B cell (primary cell): ENCODE measurements around the gene NR4A2.

Experiments used
- EZH2 ChIP-seq: IDR thresholded peaks from 2 replicates; pipeline ENCODE4 v1.6.1; 2012; ENCODE audit warnings: borderline replicate concordance, low read depth, mild to moderate bottlenecking, moderate library complexity, low read length; ENCODE audit not compliant: insufficient read depth, poor library complexity, severe bottlenecking
- TF ChIP-seq, protein P1 (sequence below): fragments of 200-600 bp; IDR thresholded peaks from one replicate; pipeline ENCODE4 v1.8.0; 2022; ENCODE audit warnings: antibody characterized with exemption, mild to moderate bottlenecking

DNA sequence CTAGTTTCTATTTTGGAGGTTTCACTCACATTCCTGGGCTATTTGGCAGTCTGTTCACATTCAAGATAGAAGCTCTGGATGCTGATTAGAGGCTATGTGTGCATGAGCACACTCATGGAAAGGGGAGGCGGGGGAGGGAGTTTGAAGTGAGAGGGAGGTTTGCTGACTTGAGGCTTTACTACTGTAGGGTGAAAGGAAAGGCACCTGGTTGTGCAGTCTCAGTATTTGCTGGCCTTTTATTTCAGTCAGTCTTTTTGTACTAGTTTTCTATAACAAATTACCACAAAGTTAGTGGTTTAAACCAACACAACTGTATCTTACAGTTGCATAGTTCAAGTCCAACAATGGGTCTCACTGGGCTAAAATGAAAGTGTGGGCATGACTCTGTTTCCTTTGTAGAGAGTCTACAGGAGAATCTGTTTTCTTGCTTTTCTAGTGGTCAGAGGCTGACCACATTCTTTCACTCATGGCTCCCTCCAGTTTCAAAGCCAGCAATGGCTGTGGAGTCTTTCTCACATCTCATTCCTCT is 47.7 kb upstream of the NR4A2 start:
- TF ChIP-seq, protein P1, sequence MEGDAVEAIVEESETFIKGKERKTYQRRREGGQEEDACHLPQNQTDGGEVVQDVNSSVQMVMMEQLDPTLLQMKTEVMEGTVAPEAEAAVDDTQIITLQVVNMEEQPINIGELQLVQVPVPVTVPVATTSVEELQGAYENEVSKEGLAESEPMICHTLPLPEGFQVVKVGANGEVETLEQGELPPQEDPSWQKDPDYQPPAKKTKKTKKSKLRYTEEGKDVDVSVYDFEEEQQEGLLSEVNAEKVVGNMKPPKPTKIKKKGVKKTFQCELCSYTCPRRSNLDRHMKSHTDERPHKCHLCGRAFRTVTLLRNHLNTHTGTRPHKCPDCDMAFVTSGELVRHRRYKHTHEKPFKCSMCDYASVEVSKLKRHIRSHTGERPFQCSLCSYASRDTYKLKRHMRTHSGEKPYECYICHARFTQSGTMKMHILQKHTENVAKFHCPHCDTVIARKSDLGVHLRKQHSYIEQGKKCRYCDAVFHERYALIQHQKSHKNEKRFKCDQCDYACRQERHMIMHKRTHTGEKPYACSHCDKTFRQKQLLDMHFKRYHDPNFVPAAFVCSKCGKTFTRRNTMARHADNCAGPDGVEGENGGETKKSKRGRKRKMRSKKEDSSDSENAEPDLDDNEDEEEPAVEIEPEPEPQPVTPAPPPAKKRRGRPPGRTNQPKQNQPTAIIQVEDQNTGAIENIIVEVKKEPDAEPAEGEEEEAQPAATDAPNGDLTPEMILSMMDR = no peak
- no peak for TF ChIP-seq EZH2
